Measurements from ENCODE around the gene C10orf71. TPM values are rescaled to one million over a fixed set of nuclear protein-coding genes. Genes with fewer than 3 reads are reported as not detected.

Gene C10orf71
- total RNA-seq, 2 experiments from 2014 or later = not detected

Other genes with a start within 250 kb of the C10orf71 start
- gene VSTM4, start 183.6 kb upstream of the C10orf71 start, total RNA-seq = not detected
- gene FAM170B, start 165.1 kb upstream of the C10orf71 start, total RNA-seq = not detected
- gene TMEM273, start 110.8 kb upstream of the C10orf71 start, total RNA-seq = under 1 TPM; 0.48 to 0.72 TPM
- not detected for gene DRGX, start 96.9 kb downstream of the C10orf71 start, total RNA-seq
- 10 to 100 TPM; 14.2 to 16.2 TPM for gene ERCC6, start 240.0 kb downstream of the C10orf71 start, total RNA-seq